SH-SY5Y (cell line): ENCODE measurements around the gene CEP89.

Experiments used
- GATA2 ChIP-seq: IDR thresholded peaks from 2 replicates; pipeline ENCODE4 v1.6.1; 2011; ENCODE audit warnings: mild to moderate bottlenecking, low read depth, low read length
- GATA3 ChIP-seq: IDR thresholded peaks from 2 replicates; pipeline ENCODE4 v1.6.1; 2011; ENCODE audit warnings: low read depth, mild to moderate bottlenecking, low read length, moderate library complexity

CEP89 gene

GRCh38 chr19:32966750-32967149, 5.0 kb downstream of the CEP89 start:
- TF ChIP-seq GATA3 (no peak), GATA2 (no peak)

GRCh38 chr19:32945260-32945659, 26.5 kb downstream of the CEP89 start:
- no peak for TF ChIP-seq GATA2
- no peak for TF ChIP-seq GATA3

- TF ChIP-seq GATA2: no peak
- TF ChIP-seq GATA3: no peak
Measured at GRCh38 chr19:32936065-32936464, 35.7 kb downstream of the CEP89 start.

- TF ChIP-seq GATA3 (no peak), GATA2 (no peak)
Measured at GRCh38 chr19:32935629-32936028, 36.1 kb downstream of the CEP89 start.

- TF ChIP-seq GATA2 (no peak), GATA3 (no peak)
Measured at GRCh38 chr19:32933571-32933970, 38.2 kb downstream of the CEP89 start.

GRCh38 chr19:32930567-32930966, 41.2 kb downstream of the CEP89 start:
- TF ChIP-seq GATA3: no peak

GRCh38 chr19:32928806-32929205, 43.0 kb downstream of the CEP89 start:
- TF ChIP-seq GATA2 (no peak), GATA3 (no peak)

GRCh38 chr19:32924200-32924599, 47.6 kb downstream of the CEP89 start:
- TF ChIP-seq GATA2: no peak
- no peak for TF ChIP-seq GATA3

- TF ChIP-seq GATA3 (no peak), GATA2 (no peak)
Measured at GRCh38 chr19:32921624-32922023, 50.1 kb downstream of the CEP89 start.

- TF ChIP-seq GATA2 (no peak), GATA3 (no peak)
Measured at GRCh38 chr19:32919365-32919764, 52.4 kb downstream of the CEP89 start.

- TF ChIP-seq GATA3 (no peak), GATA2 (no peak)
Measured at GRCh38 chr19:32917616-32917996, 54.2 kb downstream of the CEP89 start.

- TF ChIP-seq GATA3 (no peak), GATA2 (no peak)
Measured at GRCh38 chr19:32916969-32917615, 54.7 kb downstream of the CEP89 start.

GRCh38 chr19:32914879-32915660, 56.7 kb downstream of the CEP89 start:
- TF ChIP-seq GATA3 (no peak), GATA2 (no peak)

- TF ChIP-seq GATA2 (no peak), GATA3 (no peak)
Measured at GRCh38 chr19:32911467-32911866, 60.3 kb downstream of the CEP89 start.

- TF ChIP-seq GATA3 (no peak), GATA2 (no peak)
Measured at GRCh38 chr19:32910874-32911273, 60.9 kb downstream of the CEP89 start.
